OCI-LY3 (cell line): ENCODE measurements around the gene DDX19B.

Source experiments
- H2AFZ ChIP-seq: fragments of 200-600, 300-600 bp; shearing (Covaris generic); 2 replicates; pipeline ENCODE4 v1.6.0; 2014; ENCODE audit warnings: antibody characterized with exemption, low read depth, low read length
- H3K27ac ChIP-seq: fragments of 200-600, 300-600 bp; sonication (generic); 2 replicates; pipeline ENCODE4 v1.5.1; 2014; ENCODE audit warnings: mild to moderate bottlenecking, low read length, moderate library complexity, mixed read lengths
- H3K27me3 ChIP-seq: fragments of 200-600, 300-600 bp; sonication (generic); 2 replicates; pipeline ENCODE4 v1.6.1; 2014; ENCODE audit warnings: low read depth, low read length, mixed read lengths
- H3K36me3 ChIP-seq: fragments of 200-600, 300-600 bp; sonication (generic); replicated peaks from 2 replicates; pipeline ENCODE3; 2014; ENCODE audit warnings: low read depth, low read length, mixed read lengths
- H3K4me1 ChIP-seq: fragments of 300-600, 200-600 bp; sonication (generic); 2 replicates; pipeline ENCODE4 v1.6.1; 2014; ENCODE audit warnings: low read length, mixed read lengths
- H3K4me2 ChIP-seq: fragments of 200-600, 300-600 bp; sonication (generic); 2 replicates; pipeline ENCODE4 v1.6.1; 2014; ENCODE audit warnings: low read length, mixed read lengths
- H3K4me3 ChIP-seq: fragments of 300-600, 200-600 bp; sonication (generic); 2 replicates; pipeline ENCODE4 v1.5.1; 2014; ENCODE audit warnings: antibody characterized with exemption, mild to moderate bottlenecking, low read length, moderate library complexity
- H3K79me2 ChIP-seq: fragments of 300-600, 200-600 bp; shearing (Covaris generic); 2 replicates; pipeline ENCODE4 v1.6.1; 2014; ENCODE audit warnings: mild to moderate bottlenecking, low read length, mixed read lengths
- H3K9ac ChIP-seq: fragments of 300-600, 200-600 bp; shearing (Covaris generic); 2 replicates; pipeline ENCODE4 v1.6.0; 2014; ENCODE audit warnings: mild to moderate bottlenecking, low read length, moderate library complexity
- H3K9me3 ChIP-seq: fragments of 200-600, 300-600 bp; shearing (Covaris generic); 2 replicates; pipeline ENCODE4 v1.6.1; 2014; ENCODE audit warnings: low read length, mixed read lengths; ENCODE audit not compliant: insufficient read depth
- H4K20me1 ChIP-seq: fragments of 200-600, 300-600 bp; sonication (generic); 2 replicates; pipeline ENCODE4 v1.6.1; 2016; ENCODE audit warnings: low read length, mixed read lengths; ENCODE audit not compliant: insufficient read depth
- EZH2phosphoT487 ChIP-seq: fragments of 200-600 bp; shearing (Covaris generic); IDR thresholded peaks from 2 replicates; pipeline ENCODE4 v1.6.1; 2018; ENCODE audit warnings: antibody characterized with exemption, mixed run types, low read depth
- TF ChIP-seq, protein P1 (sequence below): fragments of 200-600, 300-600 bp; sonication (generic); IDR thresholded peaks from 2 replicates; pipeline ENCODE4 v1.5.1; 2014; ENCODE audit warnings: antibody characterized with exemption, low read length, low read depth

Gene DDX19B

DNA sequence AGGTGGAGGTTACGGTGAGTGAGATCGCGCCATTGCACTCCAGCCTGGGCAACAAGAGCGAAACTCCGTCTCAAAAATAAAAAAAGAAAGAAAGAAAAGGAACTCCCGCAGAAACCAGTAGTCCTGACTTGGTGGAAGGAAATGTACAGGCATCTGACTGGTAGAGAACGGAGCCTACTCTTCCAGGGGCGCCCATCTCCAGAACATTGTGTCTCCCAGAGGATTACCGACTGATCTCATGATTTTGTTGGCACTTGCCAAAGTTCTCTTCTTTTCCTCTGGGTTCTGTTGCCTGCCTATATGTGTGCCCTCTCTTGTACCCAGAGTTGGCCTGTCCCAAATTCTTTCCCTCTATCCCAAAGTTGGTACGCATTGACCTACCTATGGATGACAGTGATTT lies 71.9 kb downstream of the DDX19B start:
- H3K4me1 ChIP-seq, result no peaks in the 10 kb centered on the region
- H3K4me3 ChIP-seq, result no peak overlapping the region
- H2AFZ ChIP-seq, result no peak overlapping the region
- H3K27me3 ChIP-seq, result no peaks in the 10 kb centered on the region
- no peak overlapping the region for H3K4me2 ChIP-seq
- H3K36me3 ChIP-seq, result peaks cover 23% of the 10 kb centered on the region
- H3K9me3 ChIP-seq, result no peaks in the 10 kb centered on the region
- H3K27ac ChIP-seq, result no peak overlapping the region
- no peaks in the 10 kb centered on the region for H3K79me2 ChIP-seq
- no peaks in the 10 kb centered on the region for H4K20me1 ChIP-seq
- TF ChIP-seq, protein P1, sequence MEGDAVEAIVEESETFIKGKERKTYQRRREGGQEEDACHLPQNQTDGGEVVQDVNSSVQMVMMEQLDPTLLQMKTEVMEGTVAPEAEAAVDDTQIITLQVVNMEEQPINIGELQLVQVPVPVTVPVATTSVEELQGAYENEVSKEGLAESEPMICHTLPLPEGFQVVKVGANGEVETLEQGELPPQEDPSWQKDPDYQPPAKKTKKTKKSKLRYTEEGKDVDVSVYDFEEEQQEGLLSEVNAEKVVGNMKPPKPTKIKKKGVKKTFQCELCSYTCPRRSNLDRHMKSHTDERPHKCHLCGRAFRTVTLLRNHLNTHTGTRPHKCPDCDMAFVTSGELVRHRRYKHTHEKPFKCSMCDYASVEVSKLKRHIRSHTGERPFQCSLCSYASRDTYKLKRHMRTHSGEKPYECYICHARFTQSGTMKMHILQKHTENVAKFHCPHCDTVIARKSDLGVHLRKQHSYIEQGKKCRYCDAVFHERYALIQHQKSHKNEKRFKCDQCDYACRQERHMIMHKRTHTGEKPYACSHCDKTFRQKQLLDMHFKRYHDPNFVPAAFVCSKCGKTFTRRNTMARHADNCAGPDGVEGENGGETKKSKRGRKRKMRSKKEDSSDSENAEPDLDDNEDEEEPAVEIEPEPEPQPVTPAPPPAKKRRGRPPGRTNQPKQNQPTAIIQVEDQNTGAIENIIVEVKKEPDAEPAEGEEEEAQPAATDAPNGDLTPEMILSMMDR, result no peak
- no peak overlapping the region for H3K9ac ChIP-seq

DNA sequence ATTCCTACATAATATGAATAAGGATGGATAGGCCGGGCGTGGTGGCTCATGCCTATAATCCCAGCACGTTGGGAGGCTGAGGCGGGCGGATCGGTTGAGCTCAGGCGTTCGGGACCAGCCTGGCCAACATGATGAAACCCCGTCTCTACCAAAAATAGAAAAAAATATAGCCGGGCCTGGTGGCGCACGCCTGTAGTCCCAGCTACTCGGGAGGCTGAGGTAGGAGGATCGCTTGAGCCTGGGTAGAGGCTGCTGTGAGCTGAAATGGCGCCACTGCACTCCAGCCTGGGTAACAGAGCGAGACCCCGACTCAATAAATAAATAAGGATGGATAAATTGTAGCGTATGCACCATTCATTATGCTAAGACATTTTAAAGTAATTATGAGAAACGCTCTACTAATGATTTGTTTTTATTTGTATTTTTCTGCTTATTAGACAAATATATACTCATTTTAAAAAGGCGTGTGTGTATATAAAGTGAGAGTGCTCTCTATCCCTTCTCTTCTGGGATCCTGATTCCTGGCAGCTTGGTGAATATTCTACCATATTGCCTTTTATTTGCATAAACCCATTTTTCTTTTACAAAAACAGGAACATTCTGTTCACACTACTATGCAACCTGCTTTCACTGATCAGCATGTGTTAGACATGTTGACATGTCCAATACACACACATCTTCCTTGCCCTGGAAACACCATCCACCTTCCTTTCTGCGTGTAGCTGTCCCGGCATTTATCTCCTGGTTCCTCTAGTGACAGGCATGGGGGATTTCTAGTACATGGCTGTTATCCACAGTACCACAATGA lies 74.1 kb downstream of the DDX19B start:
- Histone ChIP-seq H2AFZ (no peak overlapping the region), H4K20me1 (no peaks in the 10 kb centered on the region), H3K79me2 (no peaks in the 10 kb centered on the region), H3K9me3 (no peaks in the 10 kb centered on the region), H3K27me3 (no peaks in the 10 kb centered on the region), H3K36me3 (peaks cover 29% of the 10 kb centered on the region), H3K4me1 (no peaks in the 10 kb centered on the region), H3K9ac (no peak overlapping the region), H3K4me3 (no peak overlapping the region), H3K27ac (no peak overlapping the region), H3K4me2 (no peak overlapping the region)
- TF ChIP-seq, protein P1, result no peak
- no peak for TF ChIP-seq EZH2phosphoT487

GRCh38 chr16:70374213-70374612 lies 75.2 kb downstream of the DDX19B start:
- no peaks in the 10 kb centered on the region for H3K79me2 ChIP-seq
- H4K20me1 ChIP-seq, result no peaks in the 10 kb centered on the region
- H3K4me2 ChIP-seq, result no peak overlapping the region
- no peak overlapping the region for H3K27ac ChIP-seq
- TF ChIP-seq, protein P1, result no peak
- no peak for TF ChIP-seq EZH2phosphoT487
- H3K36me3 ChIP-seq, result peaks cover 32% of the 10 kb centered on the region
- H3K4me3 ChIP-seq, result no peak overlapping the region
- no peaks in the 10 kb centered on the region for H3K9me3 ChIP-seq
- no peaks in the 10 kb centered on the region for H3K4me1 ChIP-seq
- H3K27me3 ChIP-seq, result no peaks in the 10 kb centered on the region
- no peak overlapping the region for H3K9ac ChIP-seq
- no peak overlapping the region for H2AFZ ChIP-seq

DNA sequence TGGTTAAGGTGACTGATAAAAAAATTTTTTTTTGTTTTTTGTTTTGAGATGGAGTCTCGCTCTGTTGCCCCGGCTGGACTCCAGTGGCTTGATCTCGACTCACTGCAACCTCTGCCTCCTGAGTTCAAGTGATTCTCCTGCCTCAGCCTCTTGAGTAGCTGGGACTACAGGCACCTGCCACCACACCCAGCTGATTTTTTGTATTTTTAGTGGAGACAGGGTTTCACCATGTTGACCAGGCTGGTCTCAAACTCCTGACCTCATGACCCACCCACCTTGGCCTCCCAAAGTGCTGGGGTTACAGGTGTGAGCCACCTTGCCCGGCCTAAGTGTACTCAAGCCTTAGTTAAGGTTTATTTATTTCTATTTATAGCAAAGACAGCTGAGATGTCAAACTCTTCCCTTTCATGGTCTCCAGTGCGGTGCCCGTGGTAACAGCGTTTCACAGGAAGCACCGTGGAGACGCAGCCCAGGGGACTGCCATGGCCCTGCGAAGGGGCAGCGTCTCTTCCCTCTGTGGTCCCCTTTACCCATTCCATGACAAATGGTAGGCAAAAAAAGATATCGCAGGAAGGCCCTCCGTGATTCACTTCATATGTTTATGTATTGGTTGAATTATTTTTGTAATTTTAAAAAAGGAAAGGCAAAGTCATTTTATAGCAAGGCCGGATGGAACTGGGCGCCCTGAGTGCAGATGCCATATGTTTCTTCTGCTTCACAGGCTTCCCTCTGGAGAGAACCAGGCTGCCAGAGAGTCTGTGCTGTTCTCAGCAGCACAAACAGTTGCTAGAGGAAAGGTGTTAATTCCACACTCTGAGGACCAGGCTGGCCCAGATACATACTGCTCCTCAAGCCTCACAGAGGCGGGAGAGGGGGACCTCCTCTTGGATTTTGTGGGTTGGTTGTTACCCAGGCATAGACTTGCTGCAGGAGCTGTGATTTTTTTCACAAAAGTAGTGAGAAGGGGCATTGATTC lies 76.9 kb downstream of the DDX19B start:
- Histone ChIP-seq H3K36me3 (peaks cover 28% of the 10 kb centered on the region), H3K79me2 (peaks cover 11% of the 10 kb centered on the region; the same call in 1 of the 2 replicates), H3K4me3 (no peak overlapping the region), H3K27ac (no peak overlapping the region), H3K4me1 (peaks cover 12% of the 10 kb centered on the region; the same call in 1 of the 2 replicates), H3K9ac (no peak overlapping the region), H2AFZ (no peak overlapping the region), H3K27me3 (no peaks in the 10 kb centered on the region), H3K4me2 (no peak overlapping the region), H4K20me1 (no peaks in the 10 kb centered on the region), H3K9me3 (no peaks in the 10 kb centered on the region)
- no peak for TF ChIP-seq EZH2phosphoT487
- TF ChIP-seq, protein P1, result no peak
